Ishikawa (cell line): ENCODE measurements around the gene GFI1B.

Source experiments
- CEBPB ChIP-seq: IDR thresholded peaks from 2 replicates; pipeline ENCODE4 v1.6.1; 2012
- CREB1 ChIP-seq: IDR thresholded peaks from 2 replicates; pipeline ENCODE4 v1.6.1; 2012; ENCODE audit warnings: low read depth
- EGR1 ChIP-seq: IDR thresholded peaks from 2 replicates; pipeline ENCODE4 v1.6.1; 2012
- EP300 ChIP-seq: IDR thresholded peaks from 2 replicates; pipeline ENCODE4 v1.6.1; 2012; ENCODE audit warnings: borderline replicate concordance
- FOXM1 ChIP-seq: IDR thresholded peaks from 2 replicates; pipeline ENCODE4 v1.6.1; 2012; ENCODE audit warnings: low read depth, borderline replicate concordance
- NFIC ChIP-seq: IDR thresholded peaks from 2 replicates; pipeline ENCODE4 v1.6.1; 2012
- RAD21 ChIP-seq: IDR thresholded peaks from 2 replicates; pipeline ENCODE4 v1.6.1; 2012; ENCODE audit warnings: low read depth
- TAF1 ChIP-seq: IDR thresholded peaks from 2 replicates; pipeline ENCODE4 v1.6.1; 2012; ENCODE audit warnings: low read depth, mild to moderate bottlenecking
- TCF12 ChIP-seq: IDR thresholded peaks from 2 replicates; pipeline ENCODE4 v1.6.1; 2012; ENCODE audit warnings: low read depth
- TEAD4 ChIP-seq: IDR thresholded peaks from 2 replicates; pipeline ENCODE4 v1.6.1; 2012
- YY1 ChIP-seq: IDR thresholded peaks from 2 replicates; pipeline ENCODE4 v1.6.1; 2012; ENCODE audit warnings: low read depth
- ZBTB7A ChIP-seq: IDR thresholded peaks from 2 replicates; pipeline ENCODE4 v1.6.1; 2012; ENCODE audit warnings: low read depth
- TF ChIP-seq, protein P1 (sequence below): IDR thresholded peaks from 2 replicates; pipeline ENCODE4 v1.6.1; 2012
- TF ChIP-seq, protein P2 (sequence below): IDR thresholded peaks from 2 replicates; pipeline ENCODE4 v1.6.1; 2012
- TF ChIP-seq, protein P3 (sequence below): IDR thresholded peaks from 2 replicates; pipeline ENCODE4 v1.6.1; 2012; ENCODE audit warnings: low read depth, mild to moderate bottlenecking

The GFI1B gene

DNA sequence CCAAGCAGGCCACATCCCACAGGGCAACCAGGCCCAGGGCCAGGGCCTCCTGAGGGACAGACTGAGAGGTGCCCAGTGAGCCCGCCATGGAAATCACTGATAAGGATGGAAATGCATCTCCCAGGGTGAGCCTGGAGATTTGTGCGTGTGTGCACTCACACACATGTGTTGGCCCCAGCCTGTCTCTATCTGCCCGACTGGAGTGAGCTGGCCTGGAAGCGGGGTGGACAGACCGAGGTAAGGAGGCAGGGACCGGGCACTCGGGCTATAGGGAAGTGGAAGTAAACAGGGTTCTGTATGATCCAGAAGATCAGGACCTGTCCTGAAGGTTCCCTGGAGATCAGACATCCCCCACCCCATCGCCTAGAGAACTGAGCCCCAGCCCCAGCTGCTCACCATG, 17.4 kb downstream of the GFI1B start:
- TF ChIP-seq CREB1 = no peak
- no peak for TF ChIP-seq EP300
- no peak for TF ChIP-seq FOXM1
- no peak for TF ChIP-seq ZBTB7A
- no peak for TF ChIP-seq YY1
- TF ChIP-seq TAF1 = no peak

DNA sequence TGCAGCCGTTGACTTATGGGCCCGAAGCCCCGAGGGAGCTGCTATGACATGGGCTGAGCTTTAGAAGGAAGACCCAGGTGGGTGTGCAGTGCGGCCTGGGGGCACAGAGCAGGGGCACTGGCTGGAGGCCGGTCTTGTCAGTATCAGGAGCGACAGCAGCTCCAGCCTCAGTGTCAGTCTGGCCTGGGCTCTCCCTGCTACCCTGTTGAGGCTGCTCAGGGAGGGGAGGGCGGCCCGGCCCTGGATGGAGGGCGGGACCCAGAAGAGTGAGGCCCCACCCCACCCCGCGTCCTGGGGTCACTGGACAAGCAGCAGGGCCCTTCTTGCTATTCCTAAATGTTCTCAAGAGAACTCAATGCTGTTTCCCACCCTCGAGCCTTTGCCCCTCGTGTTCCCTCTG, 18.0 kb downstream of the GFI1B start:
- TF ChIP-seq FOXM1 = no peak
- no peak for TF ChIP-seq NFIC
- TF ChIP-seq, protein P1, sequence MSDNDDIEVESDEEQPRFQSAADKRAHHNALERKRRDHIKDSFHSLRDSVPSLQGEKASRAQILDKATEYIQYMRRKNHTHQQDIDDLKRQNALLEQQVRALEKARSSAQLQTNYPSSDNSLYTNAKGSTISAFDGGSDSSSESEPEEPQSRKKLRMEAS = no peak
- TF ChIP-seq EGR1 = no peak
- no peak for TF ChIP-seq ZBTB7A
- no peak for TF ChIP-seq RAD21
- TF ChIP-seq, protein P2, sequence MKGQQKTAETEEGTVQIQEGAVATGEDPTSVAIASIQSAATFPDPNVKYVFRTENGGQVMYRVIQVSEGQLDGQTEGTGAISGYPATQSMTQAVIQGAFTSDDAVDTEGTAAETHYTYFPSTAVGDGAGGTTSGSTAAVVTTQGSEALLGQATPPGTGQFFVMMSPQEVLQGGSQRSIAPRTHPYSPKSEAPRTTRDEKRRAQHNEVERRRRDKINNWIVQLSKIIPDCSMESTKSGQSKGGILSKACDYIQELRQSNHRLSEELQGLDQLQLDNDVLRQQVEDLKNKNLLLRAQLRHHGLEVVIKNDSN = no peak
- no peak for TF ChIP-seq TEAD4
- TF ChIP-seq, protein P3, sequence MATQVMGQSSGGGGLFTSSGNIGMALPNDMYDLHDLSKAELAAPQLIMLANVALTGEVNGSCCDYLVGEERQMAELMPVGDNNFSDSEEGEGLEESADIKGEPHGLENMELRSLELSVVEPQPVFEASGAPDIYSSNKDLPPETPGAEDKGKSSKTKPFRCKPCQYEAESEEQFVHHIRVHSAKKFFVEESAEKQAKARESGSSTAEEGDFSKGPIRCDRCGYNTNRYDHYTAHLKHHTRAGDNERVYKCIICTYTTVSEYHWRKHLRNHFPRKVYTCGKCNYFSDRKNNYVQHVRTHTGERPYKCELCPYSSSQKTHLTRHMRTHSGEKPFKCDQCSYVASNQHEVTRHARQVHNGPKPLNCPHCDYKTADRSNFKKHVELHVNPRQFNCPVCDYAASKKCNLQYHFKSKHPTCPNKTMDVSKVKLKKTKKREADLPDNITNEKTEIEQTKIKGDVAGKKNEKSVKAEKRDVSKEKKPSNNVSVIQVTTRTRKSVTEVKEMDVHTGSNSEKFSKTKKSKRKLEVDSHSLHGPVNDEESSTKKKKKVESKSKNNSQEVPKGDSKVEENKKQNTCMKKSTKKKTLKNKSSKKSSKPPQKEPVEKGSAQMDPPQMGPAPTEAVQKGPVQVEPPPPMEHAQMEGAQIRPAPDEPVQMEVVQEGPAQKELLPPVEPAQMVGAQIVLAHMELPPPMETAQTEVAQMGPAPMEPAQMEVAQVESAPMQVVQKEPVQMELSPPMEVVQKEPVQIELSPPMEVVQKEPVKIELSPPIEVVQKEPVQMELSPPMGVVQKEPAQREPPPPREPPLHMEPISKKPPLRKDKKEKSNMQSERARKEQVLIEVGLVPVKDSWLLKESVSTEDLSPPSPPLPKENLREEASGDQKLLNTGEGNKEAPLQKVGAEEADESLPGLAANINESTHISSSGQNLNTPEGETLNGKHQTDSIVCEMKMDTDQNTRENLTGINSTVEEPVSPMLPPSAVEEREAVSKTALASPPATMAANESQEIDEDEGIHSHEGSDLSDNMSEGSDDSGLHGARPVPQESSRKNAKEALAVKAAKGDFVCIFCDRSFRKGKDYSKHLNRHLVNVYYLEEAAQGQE = no peak

DNA sequence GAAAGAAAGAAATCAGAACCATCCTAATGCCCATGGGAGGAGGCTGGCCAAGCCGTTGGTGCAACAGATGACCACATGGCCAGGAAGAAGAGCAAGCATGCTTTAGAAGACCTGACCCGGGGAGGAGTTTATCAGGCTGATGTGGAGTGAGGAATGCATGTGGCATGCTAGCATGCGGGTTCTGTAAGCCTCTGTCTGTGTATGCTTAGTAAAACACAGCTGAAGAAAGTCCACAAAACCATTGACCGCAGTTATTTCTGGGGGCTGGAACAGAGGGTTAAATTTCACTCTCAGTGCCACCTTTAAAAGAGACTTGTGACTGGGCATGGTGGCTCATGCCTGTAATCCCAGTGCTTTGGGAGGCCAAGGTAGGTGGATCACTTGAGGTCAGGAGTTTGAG, 19.1 kb downstream of the GFI1B start:
- TF ChIP-seq, protein P3 = no peak
- TF ChIP-seq EGR1 (no peak), FOXM1 (no peak), RAD21 (no peak), CEBPB (no peak), NFIC (no peak), EP300 (no peak)
- TF ChIP-seq, protein P1 = no peak

DNA sequence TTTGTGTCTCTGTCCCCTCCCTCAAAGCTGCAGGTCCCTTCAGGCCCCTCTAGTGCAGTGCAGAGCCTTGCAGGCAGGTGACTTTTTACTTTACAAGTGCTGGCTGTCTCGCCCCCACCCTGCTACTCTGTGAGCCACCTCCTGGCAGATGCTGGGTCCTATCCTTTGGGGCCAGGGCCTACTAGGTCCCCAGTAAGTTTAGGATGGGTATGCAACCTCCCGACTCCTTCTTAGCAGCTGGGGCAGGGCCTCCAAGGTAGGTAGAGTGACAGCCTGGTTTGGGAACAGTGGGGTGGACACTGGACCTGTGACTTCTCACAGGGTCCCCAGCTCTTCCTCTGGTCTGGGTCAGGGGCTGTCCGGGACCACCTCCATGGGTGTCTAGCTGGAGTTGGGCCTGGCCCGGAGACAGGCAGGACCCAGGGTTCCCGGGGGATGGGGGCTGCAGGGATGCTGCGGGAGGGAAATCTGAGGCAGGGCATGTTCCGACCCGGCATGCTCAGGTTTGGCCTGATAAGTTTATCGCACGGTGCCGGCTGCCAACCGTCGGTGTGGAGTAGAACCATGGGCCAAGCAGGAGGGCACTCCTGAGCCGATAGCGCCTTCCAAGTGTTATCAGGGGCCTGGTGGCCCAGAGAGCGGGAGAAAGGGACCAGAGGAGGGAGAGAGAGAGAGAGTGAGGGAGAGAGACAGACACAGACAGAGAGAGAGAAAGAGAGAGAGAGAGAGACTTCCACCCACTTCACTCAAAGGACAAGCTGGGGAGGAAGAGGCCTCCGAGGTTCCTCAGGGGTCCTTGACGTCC, 20.5 kb downstream of the GFI1B start:
- TF ChIP-seq, protein P1 = no peak
- TF ChIP-seq TAF1 = no peak
- TF ChIP-seq CEBPB = no peak
- no peak for TF ChIP-seq ZBTB7A
- no peak for TF ChIP-seq RAD21
- TF ChIP-seq, protein P3 = no peak
- no peak for TF ChIP-seq TCF12
- TF ChIP-seq FOXM1 = no peak
- no peak for TF ChIP-seq YY1
- no peak for TF ChIP-seq EGR1
- no peak for TF ChIP-seq TEAD4
